ENCODE results near the gene SPTA1.

SPTA1 gene

DNA sequence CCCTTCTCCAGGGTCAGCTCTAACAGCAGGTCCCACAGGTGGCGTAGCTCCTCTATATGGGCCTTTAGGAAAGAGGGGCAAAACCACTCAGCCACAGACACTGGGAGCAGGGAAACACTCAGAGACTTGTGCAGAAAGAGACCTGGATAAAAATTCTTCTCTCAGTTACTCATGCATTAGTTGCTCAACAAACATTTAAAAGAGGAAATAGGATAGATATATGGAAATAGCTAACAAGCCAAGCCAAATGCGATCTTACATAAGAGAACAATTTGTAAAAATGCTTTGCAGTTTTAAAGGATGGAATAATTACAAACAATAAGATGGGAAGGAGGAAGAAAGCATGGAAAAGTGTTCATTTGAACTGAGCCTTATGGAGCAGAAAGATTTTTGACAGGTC, 4.9 kb downstream of the SPTA1 start:
- no peak for DNase-seq

- DNase-seq, result no peak
Observed at GRCh38 chr1:158679289-158679688, 7.2 kb downstream of the SPTA1 start.

DNA sequence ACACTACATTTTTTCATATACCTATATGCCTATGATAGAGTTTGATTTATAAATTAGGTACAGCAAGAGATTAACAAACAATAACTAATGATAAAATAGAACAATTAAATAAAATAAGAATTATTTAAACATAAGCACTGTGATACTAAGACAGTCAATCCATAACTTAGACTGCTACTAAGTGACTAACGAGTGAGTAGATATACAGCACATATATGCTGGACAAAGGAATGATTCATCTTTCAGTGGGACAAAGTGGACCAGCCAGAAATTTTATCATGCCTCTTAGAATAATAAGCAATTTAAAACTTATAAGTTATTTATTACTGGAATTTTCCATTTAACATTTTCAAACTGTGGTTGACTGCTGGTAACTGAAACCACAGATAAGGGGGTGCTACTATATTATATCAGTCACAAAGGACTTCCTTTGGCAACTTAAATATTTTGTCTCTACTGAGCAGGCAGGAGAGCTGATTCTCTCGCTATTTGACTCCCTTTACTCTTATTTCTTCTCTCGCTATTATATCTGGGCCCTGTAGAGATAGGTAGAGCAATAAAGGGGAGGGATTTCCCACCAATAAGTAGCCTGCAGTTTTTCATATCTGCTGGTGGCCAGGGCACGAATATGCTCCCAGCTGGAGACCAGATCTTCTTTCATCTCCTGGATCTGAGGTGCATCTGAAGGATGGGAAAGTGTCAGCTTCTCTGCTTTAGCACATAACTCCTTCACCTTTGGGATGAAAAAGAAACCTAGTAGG, 10.8 kb downstream of the SPTA1 start:
- DNase-seq, result no peak

DNA sequence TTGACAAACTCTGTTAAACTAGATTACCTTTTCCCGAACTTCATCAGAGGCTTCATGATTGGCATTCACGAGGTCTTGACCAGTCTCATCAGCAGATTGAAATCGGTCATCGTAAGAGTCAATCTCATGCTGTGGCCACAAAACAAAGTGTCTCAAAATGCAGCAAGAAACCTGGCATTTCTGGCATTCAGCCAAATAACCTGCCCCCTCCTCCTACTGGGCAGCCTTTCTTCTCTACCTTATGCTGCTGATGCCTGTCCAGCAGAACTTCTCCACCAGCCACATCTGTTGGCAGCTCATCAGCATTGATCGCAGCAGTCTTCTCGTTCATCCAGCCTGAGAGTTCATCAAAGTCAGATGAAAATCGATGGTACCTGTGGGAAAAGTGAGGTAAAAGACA, 12.2 kb downstream of the SPTA1 start:
- DNase-seq, result no peak

- DNase-seq, result no peak
Observed at GRCh38 chr1:158666037-158666436, 20.5 kb downstream of the SPTA1 start.

DNA sequence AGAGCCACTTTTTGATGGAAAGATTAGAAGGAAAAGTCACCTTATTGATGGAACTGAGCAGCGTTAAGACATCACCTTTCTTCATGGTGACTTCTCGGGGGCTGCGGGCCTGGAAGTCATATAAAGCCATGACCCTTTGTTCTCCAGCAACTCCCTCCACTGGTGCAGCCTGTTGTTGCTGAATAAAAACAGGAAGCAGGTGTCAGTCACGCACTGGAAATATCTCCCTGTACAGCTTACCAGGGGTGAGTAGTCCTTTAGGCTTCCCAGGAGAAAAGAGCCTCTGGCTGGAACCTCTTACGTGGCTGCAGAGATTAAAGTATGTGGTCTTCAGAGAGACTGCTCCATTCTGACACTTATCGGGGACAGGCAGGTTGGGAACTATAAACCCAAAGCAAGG, 31.9 kb downstream of the SPTA1 start:
- no peak for DNase-seq

- DNase-seq, result no peak
Observed at GRCh38 chr1:158654086-158654485, 32.4 kb downstream of the SPTA1 start.

DNA sequence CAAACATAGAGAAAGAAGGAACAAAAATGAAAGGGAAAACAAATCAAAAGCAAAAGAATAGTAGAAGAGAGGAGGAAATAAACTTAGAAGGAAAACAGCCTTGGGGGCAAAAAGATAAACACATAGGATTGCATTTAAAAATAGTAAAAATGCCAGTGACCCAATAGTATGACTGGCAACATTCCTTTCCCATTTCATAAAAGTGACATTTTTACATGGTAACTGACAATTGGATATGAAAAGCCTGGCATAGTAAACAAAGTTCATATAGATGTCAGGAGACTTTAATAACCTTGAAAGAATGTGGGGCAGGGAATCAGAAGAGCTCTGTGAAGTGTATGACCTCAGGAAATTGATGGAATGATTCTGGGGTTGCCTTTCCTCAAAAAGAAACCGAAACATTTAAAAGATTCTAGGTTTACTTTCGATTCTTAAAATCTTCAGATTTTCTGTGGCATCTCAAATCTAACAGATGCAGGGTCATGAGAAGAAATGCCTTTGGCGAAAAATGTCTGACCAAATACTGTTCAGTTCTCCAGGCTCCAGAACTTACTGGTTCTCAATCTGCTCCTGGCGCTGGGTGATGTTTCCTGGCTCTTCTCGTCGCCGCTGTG, 33.7 kb downstream of the SPTA1 start:
- DNase-seq, result no peak

- DNase-seq, result no peak
Observed at GRCh38 chr1:158649052-158649451, 37.5 kb downstream of the SPTA1 start.

DNA sequence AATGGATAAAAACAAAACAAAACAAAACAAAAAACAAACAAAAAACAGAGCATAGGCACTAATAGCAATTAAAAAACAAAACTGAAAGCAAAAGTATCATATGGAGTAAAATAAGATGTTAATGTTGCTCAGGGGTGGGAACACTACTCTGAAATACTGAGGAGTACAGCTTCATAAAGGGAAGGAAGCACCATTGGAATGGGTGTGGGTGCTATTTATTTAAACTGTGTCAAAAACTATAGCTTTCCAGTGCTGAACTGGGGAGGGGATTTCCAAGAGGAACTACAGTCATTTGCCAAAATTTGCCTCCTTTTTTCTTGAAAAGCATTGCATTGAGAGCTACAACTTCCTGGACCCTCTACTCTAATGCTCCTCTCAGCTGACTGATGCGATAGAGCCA, 40.0 kb downstream of the SPTA1 start:
- no peak for DNase-seq

DNA sequence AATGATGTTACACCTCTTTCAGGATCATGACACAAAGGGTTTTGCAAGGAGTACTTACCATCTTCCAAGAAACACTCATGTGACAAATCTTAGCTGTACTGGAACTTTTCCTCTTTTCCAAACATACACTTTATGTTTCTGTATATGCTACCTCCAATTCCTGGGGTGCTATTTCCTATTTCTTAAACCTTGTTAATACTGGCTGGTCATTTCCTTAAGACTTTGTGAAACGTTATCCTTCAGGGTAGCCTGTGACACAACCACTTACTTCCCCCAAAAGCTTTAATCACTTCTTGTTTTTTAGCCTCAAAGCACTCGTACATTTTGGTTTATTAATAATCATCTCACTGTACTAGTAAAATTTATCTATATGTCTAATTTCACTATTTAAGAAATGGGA, 42.1 kb downstream of the SPTA1 start:
- DNase-seq, result no peak

- DNase-seq, result no peak
Observed at GRCh38 chr1:158638904-158639303, 47.6 kb downstream of the SPTA1 start.

- no peak for DNase-seq
Observed at GRCh38 chr1:158638146-158638545, 48.4 kb downstream of the SPTA1 start.

GRCh38 chr1:158613764-158614163, 72.8 kb downstream of the SPTA1 start:
- DNase-seq, result no peak

GRCh38 chr1:158611916-158612315, 74.6 kb downstream of the SPTA1 start:
- DNase-seq, result no peak

- no peak for DNase-seq
Observed at GRCh38 chr1:158607296-158607695, 79.2 kb downstream of the SPTA1 start.

- no peak for DNase-seq
Observed at GRCh38 chr1:158604968-158605367, 81.5 kb downstream of the SPTA1 start, which contains the start of gene OR10Z1. OR10Z1 (plus strand) TSS chr1:158605268; CDS start chr1:158606439, 1,171 bp downstream.

GRCh38 chr1:158600735-158601134, 85.8 kb downstream of the SPTA1 start:
- no peak for DNase-seq

- DNase-seq, result no peak
Observed at GRCh38 chr1:158586942-158587341, 99.6 kb downstream of the SPTA1 start.

- no peak for DNase-seq
Observed at GRCh38 chr1:158583962-158584361, 102.6 kb downstream of the SPTA1 start.

GRCh38 chr1:158579733-158580132, 106.8 kb downstream of the SPTA1 start, which contains the start of gene OR10X1:
OR10X1 (minus strand) TSS chr1:158579899; CDS start chr1:158579899, 0 bp downstream.
- DNase-seq, result no peak

DNA sequence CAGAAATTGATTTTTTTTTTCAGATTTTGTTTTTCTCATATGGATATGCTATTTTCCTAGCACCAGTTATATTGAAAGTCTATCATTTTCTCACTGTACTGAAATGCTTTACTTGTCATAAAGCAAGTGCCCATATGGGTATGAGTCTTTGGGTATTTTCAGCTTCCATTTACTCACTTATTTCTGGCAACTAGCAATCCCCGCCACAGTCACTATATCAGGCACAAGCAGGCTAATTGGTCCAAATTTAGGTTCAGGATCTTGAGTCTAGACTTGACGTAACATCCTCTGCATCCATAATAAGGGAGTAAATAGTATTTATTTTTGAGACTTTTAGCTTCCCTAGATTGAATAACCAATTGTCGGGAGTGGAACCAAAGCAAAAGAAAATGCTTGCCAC, 109.0 kb downstream of the SPTA1 start:
- no peak for DNase-seq

GRCh38 chr1:158572226-158572625, 114.3 kb downstream of the SPTA1 start:
- no peak for DNase-seq

DNA sequence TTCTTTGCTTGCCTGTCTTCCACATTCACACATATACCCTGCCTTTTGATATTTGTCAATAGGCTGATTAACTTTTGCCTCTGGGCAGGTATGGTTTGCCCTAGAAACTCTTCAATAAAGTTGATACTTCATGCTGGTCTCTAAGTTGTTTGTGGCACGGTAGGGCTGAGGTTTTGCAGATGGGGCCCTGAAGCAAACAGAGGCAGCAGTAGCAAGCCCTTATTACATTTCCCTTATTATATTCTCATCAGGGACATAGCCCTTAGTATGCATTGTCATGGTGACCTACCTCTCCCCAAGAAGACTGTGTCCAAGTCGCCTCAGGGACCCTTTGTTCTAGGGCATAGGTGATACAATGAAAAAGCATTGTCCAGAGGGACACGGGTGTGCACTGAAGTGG, 116.0 kb downstream of the SPTA1 start, which contains the start of gene OR6P1:
OR6P1 (minus strand) TSS at position 101 of the 400 bp plus-strand sequence. CDS start 6,976 bp downstream, outside the sequence.
- DNase-seq, result no peak

Data from CD4-positive, alpha-beta T cell treated with Interleukin-17A for 4 hours (primary cell).